Osteoblast (primary cell): ENCODE data around the gene ZYG11B. TPM values are rescaled to one million over a fixed set of nuclear protein-coding genes. Genes with fewer than 3 reads are reported as not detected.

Experiments used
- DNase-seq: peaks from one replicate; pipeline ENCODE4 v3.0.0; 2011; ENCODE audit warnings: low spot score, mixed read lengths; ENCODE audit not compliant: insufficient read length; ENCODE audit errors: missing footprints
- H2AFZ ChIP-seq: 2 replicates; pipeline ENCODE4 v1.6.0; 2011; ENCODE audit warnings: mild to moderate bottlenecking, low read length
- H3K27ac ChIP-seq: 2 replicates; pipeline ENCODE4 v1.5.1; 2011; ENCODE audit warnings: mild to moderate bottlenecking, low read depth, low read length, moderate library complexity
- H3K27me3 ChIP-seq: 2 replicates; pipeline ENCODE4 v1.6.0; 2012; ENCODE audit warnings: mild to moderate bottlenecking, control low read depth, inconsistent platforms, low read length, moderate library complexity; ENCODE audit not compliant: insufficient read depth
- H3K36me3 ChIP-seq: 2 replicates; pipeline ENCODE4 v1.5.1; 2011; ENCODE audit warnings: mild to moderate bottlenecking, low read length, control low read depth, moderate library complexity; ENCODE audit not compliant: insufficient read depth
- H3K4me1 ChIP-seq: 2 replicates; pipeline ENCODE4 v1.5.1; 2011; ENCODE audit warnings: mild to moderate bottlenecking, low read length, control low read depth, moderate library complexity; ENCODE audit not compliant: insufficient read depth
- H3K4me2 ChIP-seq: 2 replicates; pipeline ENCODE4 v1.6.0; 2011; ENCODE audit warnings: mild to moderate bottlenecking, low read length; ENCODE audit not compliant: insufficient read depth
- H3K4me3 ChIP-seq: fragments of 200-600 bp; sonication (generic); 3 replicates; pipeline ENCODE4 v1.5.1; 2012; ENCODE audit warnings: mild to moderate bottlenecking, low read length, inconsistent platforms; ENCODE audit not compliant: insufficient read depth
- H3K79me2 ChIP-seq: 2 replicates; pipeline ENCODE4 v1.6.0; 2012; ENCODE audit warnings: mild to moderate bottlenecking, low read length, control low read depth, inconsistent platforms; ENCODE audit not compliant: insufficient read depth
- H3K9me3 ChIP-seq: 2 replicates; pipeline ENCODE4 v1.5.1; 2011; ENCODE audit warnings: low read depth, low read length, control low read depth
- H4K20me1 ChIP-seq: 2 replicates; pipeline ENCODE4 v1.6.0; 2012; ENCODE audit warnings: mild to moderate bottlenecking, low read length, control low read depth; ENCODE audit not compliant: insufficient read depth
- CTCF ChIP-seq: IDR thresholded peaks from 2 replicates; pipeline ENCODE4 v1.5.1; 2011; ENCODE audit warnings: mild to moderate bottlenecking, low read depth, low read length, moderate library complexity; ENCODE audit errors: extremely low read depth
- total RNA-seq: library from RNA; depleted of rRNA; stranded (reverse); fragments of >200 nt; gene quantifications from 2 replicates; pipeline ENCODE4 v1.2.3, GENCODE V29; 2012

Gene ZYG11B
- total RNA-seq, 1 donor: 60.8 TPM

GRCh38 chr1:52680353-52680752 is 45.9 kb upstream of the ZYG11B start:
- Histone ChIP-seq H4K20me1 (no peaks in the 10 kb centered on the region), H3K36me3 (no peaks in the 10 kb centered on the region), H2AFZ (no peak overlapping the region), H3K27me3 (no peaks in the 10 kb centered on the region), H3K9me3 (no peaks in the 10 kb centered on the region), H3K79me2 (no peaks in the 10 kb centered on the region), H3K4me2 (no peak overlapping the region), H3K4me1 (no peaks in the 10 kb centered on the region), H3K27ac (no peak overlapping the region), H3K4me3 (no peak overlapping the region)
- no peak for DNase-seq
- TF ChIP-seq CTCF: no peak

GRCh38 chr1:52681136-52681535 is 45.1 kb upstream of the ZYG11B start:
- H3K36me3 ChIP-seq: no peaks in the 10 kb centered on the region
- no peak overlapping the region for H3K4me2 ChIP-seq
- no peaks in the 10 kb centered on the region for H4K20me1 ChIP-seq
- no peaks in the 10 kb centered on the region for H3K9me3 ChIP-seq
- no peak overlapping the region for H3K27ac ChIP-seq
- no peaks in the 10 kb centered on the region for H3K79me2 ChIP-seq
- no peaks in the 10 kb centered on the region for H3K27me3 ChIP-seq
- no peak for DNase-seq
- TF ChIP-seq CTCF: no peak
- H3K4me1 ChIP-seq: no peaks in the 10 kb centered on the region
- no peak overlapping the region for H2AFZ ChIP-seq
- no peak overlapping the region for H3K4me3 ChIP-seq

- Histone ChIP-seq H4K20me1 (no peaks in the 10 kb centered on the region), H3K36me3 (peaks cover 16% of the 10 kb centered on the region), H2AFZ (no peak overlapping the region), H3K4me2 (no peak overlapping the region), H3K4me3 (no peak overlapping the region), H3K27ac (no peak overlapping the region), H3K9me3 (no peaks in the 10 kb centered on the region), H3K4me1 (no peaks in the 10 kb centered on the region), H3K79me2 (no peaks in the 10 kb centered on the region), H3K27me3 (no peaks in the 10 kb centered on the region)
- DNase-seq: no peak
- no peak for TF ChIP-seq CTCF
These were observed 42.8 kb upstream of the ZYG11B start for GRCh38 chr1:52683367-52683940.

GRCh38 chr1:52684545-52684944 is 41.7 kb upstream of the ZYG11B start:
- Histone ChIP-seq H2AFZ (no peak overlapping the region), H3K4me2 (no peak overlapping the region), H3K36me3 (peaks cover 16% of the 10 kb centered on the region), H3K4me3 (no peak overlapping the region), H3K27me3 (no peaks in the 10 kb centered on the region), H4K20me1 (no peaks in the 10 kb centered on the region), H3K27ac (no peak overlapping the region), H3K4me1 (no peaks in the 10 kb centered on the region), H3K79me2 (no peaks in the 10 kb centered on the region), H3K9me3 (no peaks in the 10 kb centered on the region)
- DNase-seq: no peak
- TF ChIP-seq CTCF: no peak
